IMR-90 (cell line): ENCODE results near the gene ZNF57. TPM values are rescaled to one million over a fixed set of nuclear protein-coding genes. Genes with fewer than 3 reads are reported as not detected.

ENCODE experiments used
- ATAC-seq: fragments of 200-7000 bp; cut with Tn5 transposase; 2 replicates; pipeline ENCODE4 v1.9.1; 2020; ENCODE audit warnings: low read depth, mild to moderate bottlenecking, moderate library complexity
- BruUV-seq: library from RNA; stranded (reverse); fragments of 400-500 nt; replicated peaks from 2 replicates; lab custom pipeline; 2021; lab: Mats Ljungman, UMichigan
- CTCF ChIA-PET: fragments of 300-600 bp; formaldehyde crosslinking; extraction: SDS; loops from one replicate; lab custom pipeline; 2021; ENCODE audit warnings: antibody characterized with exemption; lab: Yijun Ruan, JAX
- POLR2A ChIA-PET: fragments of 300-600 bp; sonication (Branson Sonifier 250); formaldehyde crosslinking; loops from one replicate; lab custom pipeline; 2022; ENCODE audit warnings: antibody characterized with exemption; ENCODE audit not compliant: unreplicated experiment; lab: Charles Lee
- DNase-seq: peaks from one replicate; pipeline ENCODE4 v3.0.0; 2013
- H2AFZ ChIP-seq: replicated peaks from 2 replicates; pipeline ENCODE3; 2013; ENCODE audit warnings: low read length, mild to moderate bottlenecking; ENCODE audit not compliant: poor library complexity
- H2AK5ac ChIP-seq: 2 replicates; pipeline ENCODE4 v1.6.1; 2013; ENCODE audit warnings: low read depth, low read length, inconsistent platforms
- H2AK9ac ChIP-seq: replicated peaks from 2 replicates; pipeline ENCODE3; 2013; ENCODE audit warnings: mild to moderate bottlenecking, low read depth, low read length, moderate library complexity; ENCODE audit not compliant: poor library complexity
- H2BK120ac ChIP-seq: 2 replicates; pipeline ENCODE4 v1.6.1; 2013; ENCODE audit warnings: low read depth, low read length, inconsistent platforms
- H2BK15ac ChIP-seq: 3 replicates; pipeline ENCODE4 v1.6.1; 2013; ENCODE audit warnings: low read depth, low read length, inconsistent platforms
- H2BK20ac ChIP-seq: 2 replicates; pipeline ENCODE4 v1.6.1; 2013; ENCODE audit warnings: low read depth, mild to moderate bottlenecking, inconsistent platforms, low read length, moderate library complexity
- H2BK5ac ChIP-seq: 2 replicates; pipeline ENCODE4 v1.6.1; 2013; ENCODE audit warnings: mild to moderate bottlenecking, low read depth, low read length, inconsistent platforms; ENCODE audit not compliant: poor library complexity, severe bottlenecking
- H3K14ac ChIP-seq: replicated peaks from 2 replicates; pipeline ENCODE4 v1.6.1; 2013; ENCODE audit warnings: low read depth, low read length, inconsistent platforms
- H3K18ac ChIP-seq: 2 replicates; pipeline ENCODE4 v1.6.1; 2013; ENCODE audit warnings: low read depth, low read length, control low read depth
- H3K23ac ChIP-seq: 2 replicates; pipeline ENCODE4 v1.6.1; 2013; ENCODE audit warnings: low read depth, low read length, inconsistent platforms
- H3K27ac ChIP-seq: 2 replicates; pipeline ENCODE4 v1.5.1; 2013; ENCODE audit warnings: mild to moderate bottlenecking, control low read depth, low read length; ENCODE audit not compliant: insufficient read depth
- H3K27me3 ChIP-seq: 2 replicates; pipeline ENCODE4 v1.6.1; 2013; ENCODE audit warnings: low read length; ENCODE audit not compliant: control insufficient read depth, insufficient read depth
- H3K36me3 ChIP-seq: 2 replicates; pipeline ENCODE4 v1.6.1; 2013; ENCODE audit warnings: low read length, mixed read lengths; ENCODE audit not compliant: control insufficient read depth, insufficient read depth
- H3K4ac ChIP-seq: 2 replicates; pipeline ENCODE4 v1.6.1; 2013; ENCODE audit warnings: low read depth, low read length, inconsistent platforms
- H3K4me1 ChIP-seq: 2 replicates; pipeline ENCODE4 v1.6.1; 2013; ENCODE audit warnings: low read length, mixed read lengths; ENCODE audit not compliant: control insufficient read depth, insufficient read depth
- H3K4me2 ChIP-seq: 2 replicates; pipeline ENCODE4 v1.6.1; 2013; ENCODE audit warnings: low read depth, mild to moderate bottlenecking, control low read depth, low read length, moderate library complexity
- H3K4me3 ChIP-seq: 2 replicates; pipeline ENCODE4 v1.5.1; 2013; ENCODE audit warnings: low read depth, mild to moderate bottlenecking, control low read depth, low read length, moderate library complexity; ENCODE audit not compliant: insufficient read depth
- H3K56ac ChIP-seq: 2 replicates; pipeline ENCODE4 v1.6.1; 2013; ENCODE audit warnings: low read length, inconsistent platforms; ENCODE audit not compliant: insufficient read depth; ENCODE audit errors: extremely low read depth
- H3K79me1 ChIP-seq, 2 experiments: 2 replicates each; pipeline ENCODE4 v1.6.1; 2013; ENCODE audit warnings: low read length in 2 of 2, inconsistent platforms in 1 of 2, low read depth in 1 of 2
- H3K9ac ChIP-seq: 2 replicates; pipeline ENCODE4 v1.6.1; 2013; ENCODE audit warnings: low read depth, low read length, control low read depth
- H3K9me1 ChIP-seq: 2 replicates; pipeline ENCODE4 v1.6.1; 2013; ENCODE audit warnings: low read length, inconsistent platforms; ENCODE audit not compliant: insufficient read depth
- H3K9me3 ChIP-seq: 2 replicates; pipeline ENCODE4 v1.6.1; 2013; ENCODE audit warnings: low read length; ENCODE audit not compliant: control insufficient read depth, insufficient read depth
- H4K20me1 ChIP-seq: 2 replicates; pipeline ENCODE4 v1.6.1; 2013; ENCODE audit warnings: low read length, inconsistent platforms; ENCODE audit not compliant: insufficient read depth
- H4K5ac ChIP-seq: 2 replicates; pipeline ENCODE4 v1.6.1; 2013; ENCODE audit warnings: mild to moderate bottlenecking, low read depth, low read length, control low read depth
- H4K8ac ChIP-seq, 2 experiments: 2 replicates each; pipeline ENCODE4 v1.6.1; 2013; ENCODE audit warnings: low read depth in 2 of 2, low read length in 2 of 2, control low read depth in 1 of 2, inconsistent platforms in 1 of 2
- H4K91ac ChIP-seq: 2 replicates; pipeline ENCODE4 v1.6.1; 2013; ENCODE audit warnings: low read depth, low read length, inconsistent platforms; ENCODE audit not compliant: insufficient read depth
- BHLHE40 ChIP-seq: fragments of 150-350 bp; IDR thresholded peaks from 2 replicates; pipeline ENCODE4 v1.6.1; 2016; ENCODE audit warnings: mild to moderate bottlenecking, low read depth, low read length
- CEBPB ChIP-seq: IDR thresholded peaks from 2 replicates; pipeline ENCODE4 v1.6.1; 2012; ENCODE audit warnings: low read depth, low read length, improper control_type of control experiment
- FOS ChIP-seq: fragments of 150-350 bp; IDR thresholded peaks from 2 replicates; pipeline ENCODE4 v1.6.1; 2016; ENCODE audit warnings: low read depth, low read length
- MAFK ChIP-seq: IDR thresholded peaks from 2 replicates; pipeline ENCODE4 v1.6.1; 2012; ENCODE audit warnings: low read depth, low read length, improper control_type of control experiment
- MAZ ChIP-seq: IDR thresholded peaks from 2 replicates; pipeline ENCODE4 v1.6.1; 2012; ENCODE audit warnings: low read depth, mild to moderate bottlenecking, low read length, improper control_type of control experiment, moderate library complexity, borderline replicate concordance
- MXI1 ChIP-seq: IDR thresholded peaks from 2 replicates; pipeline ENCODE4 v1.6.1; 2012; ENCODE audit warnings: low read depth, mild to moderate bottlenecking, low read length, moderate library complexity, borderline replicate concordance
- NFE2L2 ChIP-seq: fragments of 150-350 bp; IDR thresholded peaks from 2 replicates; pipeline ENCODE4 v1.6.1; 2016; ENCODE audit warnings: low read depth, mild to moderate bottlenecking, low read length
- RAD21 ChIP-seq: IDR thresholded peaks from 2 replicates; pipeline ENCODE4 v1.6.1; 2012; ENCODE audit warnings: low read length, improper control_type of control experiment
- RCOR1 ChIP-seq: IDR thresholded peaks from 2 replicates; pipeline ENCODE4 v1.6.1; 2012; ENCODE audit warnings: mild to moderate bottlenecking, low read length, improper control_type of control experiment; ENCODE audit not compliant: insufficient replicate concordance
- RFX5 ChIP-seq: IDR thresholded peaks from 2 replicates; pipeline ENCODE4 v1.8.0; 2012; ENCODE audit warnings: low read depth, mild to moderate bottlenecking, low read length, moderate library complexity
- SMC3 ChIP-seq: fragments of 150-350 bp; IDR thresholded peaks from 2 replicates; pipeline ENCODE4 v1.6.1; 2016; ENCODE audit warnings: low read depth, mild to moderate bottlenecking, antibody characterized with exemption, low read length, moderate library complexity
- USF2 ChIP-seq: fragments of 150-350 bp; IDR thresholded peaks from 2 replicates; pipeline ENCODE4 v1.6.1; 2017; ENCODE audit warnings: mild to moderate bottlenecking, antibody characterized with exemption, low read length, low read depth
- WGBS, 2 experiments: methylation state at CpG; one replicate each; pipeline versions ENCODE4 v1.1.5 to v1.1.7; 2013; ENCODE audit warnings: missing lambda C conversion rate in 2 of 2; ENCODE audit not compliant: insufficient read length in 1 of 2; ENCODE audit errors: extremely low coverage in 2 of 2; 5-methylcytosine and 5-hydroxymethylcytosine counted together
- dilution Hi-C: fragments of 300-500 bp; cut with HindIII; formaldehyde crosslinking; loops from one replicate; pipeline ENCODE4 v1.14.3; 2018; ENCODE audit warnings: low sequenced_read_pairs; ENCODE audit not compliant: unreplicated experiment
- in situ Hi-C: fragments of 300-500 bp; cut with MboI; formaldehyde crosslinking; loops from 3 replicates; pipeline ENCODE4 v1.14.3; 2019; ENCODE audit warnings: low sequenced_read_pairs, inconsistent platforms, mixed read lengths
- intact Hi-C: fragments of 100-400 bp; cut with micrococcal nuclease; formaldehyde crosslinking; loops from 2 replicates; pipeline ENCODE4 v1.10.0; 2022
- polyA plus RNA-seq, 3 experiments: library from polyadenylated mRNA; depleted of rRNA; stranded (reverse); fragments of >200 nt; gene quantifications; 2 replicates each; pipeline ENCODE4 v1.2.3, GENCODE V29; 2012; ENCODE audit warnings: low replicate concordance in 1 of 3
- total RNA-seq: library from RNA; depleted of rRNA; stranded (reverse); fragments of >200 nt; gene quantifications from 2 replicates; pipeline ENCODE4 v1.2.3, GENCODE V29; 2012
- TF ChIP-seq, protein P1 (sequence below): fragments of 150-350 bp; IDR thresholded peaks from 2 replicates; pipeline ENCODE4 v1.6.1; 2016; ENCODE audit warnings: low read depth, mild to moderate bottlenecking, low read length, moderate library complexity, borderline replicate concordance
- TF ChIP-seq, protein P2 (sequence below): conservative IDR thresholded peaks from 2 replicates; pipeline ENCODE4 v1.5.1; 2012; ENCODE audit warnings: mild to moderate bottlenecking, low read depth, low read length, improper control_type of control experiment

Gene ZNF57
- total and polyA plus RNA-seq, 2 of the 4 experiments (the other 2 are of a cell fraction): 2.2 to 8.6 TPM

DNA sequence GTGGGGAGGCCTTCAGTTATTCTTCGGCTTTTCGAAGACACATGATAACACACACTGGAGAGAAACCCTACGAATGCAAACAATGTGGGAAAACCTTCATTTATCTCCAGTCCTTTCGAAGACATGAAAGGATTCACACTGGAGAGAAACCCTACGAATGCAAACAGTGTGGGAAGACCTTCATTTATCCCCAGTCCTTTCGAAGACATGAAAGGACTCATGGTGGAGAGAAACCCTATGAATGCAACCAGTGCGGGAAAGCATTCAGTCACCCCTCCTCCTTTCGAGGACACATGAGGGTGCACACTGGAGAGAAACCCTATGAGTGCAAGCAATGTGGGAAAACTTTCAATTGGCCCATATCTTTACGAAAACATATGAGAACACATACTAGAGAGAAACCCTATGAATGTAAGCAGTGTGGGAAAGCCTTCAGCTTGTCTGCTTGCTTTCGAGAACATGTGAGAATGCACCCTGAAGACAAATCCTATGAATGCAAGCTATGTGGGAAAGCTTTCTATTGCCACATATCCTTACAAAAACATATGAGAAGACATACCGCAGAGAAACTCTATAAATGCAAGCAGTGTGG lies 47.6 kb upstream of the ZNF57 start:
- peaks cover 2% of the 10 kb centered on the region for H3K4me1 ChIP-seq
- dilution Hi-C loops (no loop called here), intact Hi-C loops (no loop called here), in situ Hi-C loops (no loop called here)
- H3K23ac ChIP-seq: no peak overlapping the region
- H3K18ac ChIP-seq: no peak overlapping the region
- H2AFZ ChIP-seq: no peak overlapping the region
- WGBS, 2 experiments: 90% methylated on average over 2 of the region's 11 CpGs; no CpG with 5 or more reads in 1 of the 2 experiments
- ChIA-PET POLR2A (no interaction called here), CTCF (no interaction called here)
- H3K9me1 ChIP-seq: no peaks in the 10 kb centered on the region
- DNase-seq: no peak
- H2BK20ac ChIP-seq: no peak overlapping the region
- no peak overlapping the region for H3K4me2 ChIP-seq
- no peak overlapping the region for H3K27ac ChIP-seq
- no peak for ATAC-seq
- H3K14ac ChIP-seq: no peak overlapping the region
- H2BK120ac ChIP-seq: no peak overlapping the region
- H4K5ac ChIP-seq: no peak overlapping the region
- no peak overlapping the region for H2BK5ac ChIP-seq
- H2AK9ac ChIP-seq: no peak overlapping the region
- TF ChIP-seq RCOR1 (no peak), USF2 (no peak), NFE2L2 (no peak), CEBPB (no peak), BHLHE40 (no peak), RFX5 (no peak), FOS (no peak), MXI1 (no peak), MAZ (no peak), RAD21 (no peak), MAFK (no peak), SMC3 (no peak)
- TF ChIP-seq, protein P1, sequence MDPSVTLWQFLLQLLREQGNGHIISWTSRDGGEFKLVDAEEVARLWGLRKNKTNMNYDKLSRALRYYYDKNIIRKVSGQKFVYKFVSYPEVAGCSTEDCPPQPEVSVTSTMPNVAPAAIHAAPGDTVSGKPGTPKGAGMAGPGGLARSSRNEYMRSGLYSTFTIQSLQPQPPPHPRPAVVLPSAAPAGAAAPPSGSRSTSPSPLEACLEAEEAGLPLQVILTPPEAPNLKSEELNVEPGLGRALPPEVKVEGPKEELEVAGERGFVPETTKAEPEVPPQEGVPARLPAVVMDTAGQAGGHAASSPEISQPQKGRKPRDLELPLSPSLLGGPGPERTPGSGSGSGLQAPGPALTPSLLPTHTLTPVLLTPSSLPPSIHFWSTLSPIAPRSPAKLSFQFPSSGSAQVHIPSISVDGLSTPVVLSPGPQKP: no peak
- TF ChIP-seq, protein P2, sequence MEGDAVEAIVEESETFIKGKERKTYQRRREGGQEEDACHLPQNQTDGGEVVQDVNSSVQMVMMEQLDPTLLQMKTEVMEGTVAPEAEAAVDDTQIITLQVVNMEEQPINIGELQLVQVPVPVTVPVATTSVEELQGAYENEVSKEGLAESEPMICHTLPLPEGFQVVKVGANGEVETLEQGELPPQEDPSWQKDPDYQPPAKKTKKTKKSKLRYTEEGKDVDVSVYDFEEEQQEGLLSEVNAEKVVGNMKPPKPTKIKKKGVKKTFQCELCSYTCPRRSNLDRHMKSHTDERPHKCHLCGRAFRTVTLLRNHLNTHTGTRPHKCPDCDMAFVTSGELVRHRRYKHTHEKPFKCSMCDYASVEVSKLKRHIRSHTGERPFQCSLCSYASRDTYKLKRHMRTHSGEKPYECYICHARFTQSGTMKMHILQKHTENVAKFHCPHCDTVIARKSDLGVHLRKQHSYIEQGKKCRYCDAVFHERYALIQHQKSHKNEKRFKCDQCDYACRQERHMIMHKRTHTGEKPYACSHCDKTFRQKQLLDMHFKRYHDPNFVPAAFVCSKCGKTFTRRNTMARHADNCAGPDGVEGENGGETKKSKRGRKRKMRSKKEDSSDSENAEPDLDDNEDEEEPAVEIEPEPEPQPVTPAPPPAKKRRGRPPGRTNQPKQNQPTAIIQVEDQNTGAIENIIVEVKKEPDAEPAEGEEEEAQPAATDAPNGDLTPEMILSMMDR: no peak
- H4K8ac ChIP-seq: no peak overlapping the region
- H3K27me3 ChIP-seq: no peaks in the 10 kb centered on the region
- H3K9me3 ChIP-seq: peaks cover 94% of the 10 kb centered on the region
- no peak overlapping the region for H4K91ac ChIP-seq
- peaks cover 41% of the 10 kb centered on the region for H3K36me3 ChIP-seq
- H3K4ac ChIP-seq: no peak overlapping the region
- H3K4me3 ChIP-seq: no peak overlapping the region
- no peak overlapping the region for H3K56ac ChIP-seq
- H3K79me1 ChIP-seq: peaks cover 8 to 21% of the 10 kb centered on the region in 2 experiments
- H3K9ac ChIP-seq: no peak overlapping the region
- no peak overlapping the region for H2BK15ac ChIP-seq
- no peak overlapping the region for H2AK5ac ChIP-seq
- no peaks in the 10 kb centered on the region for H4K20me1 ChIP-seq
- BruUV-seq: no TSS peak
